A549 treated with CpdA at 1 μM for 4 hours (cell line): ENCODE measurements around the gene RGN. TPM values are rescaled to one million over a fixed set of nuclear protein-coding genes. Genes with fewer than 3 reads are reported as not detected.

Experiments used
- total RNA-seq: library from RNA; stranded (reverse); fragments of 200-300 nt; extraction: Qiagen RNA extraction; gene quantifications from 5 replicates; pipeline ENCODE4 v1.2.3, GENCODE V29; 2022; ENCODE audit warnings: low read depth

RGN gene
- total RNA-seq, result 0.07 to 0.08 TPM in 2 of 5 replicates, not detected in the others

GRCh38 chrX:47078129-47079043, at the start of gene RGN:
RGN (plus strand) TSS chrX:47078443; CDS start chrX:47081145, 2,702 bp downstream.

Other genes starting within 250 kb of the RGN start
- 10.1 to 16.2 TPM (median 10.6 TPM) in 5 replicates for gene RP2, start 241.4 kb upstream of the RGN start, total RNA-seq
- 11.8 to 15.2 TPM (median 12.8 TPM) in 5 replicates for gene JADE3, start 166.0 kb upstream of the RGN start, total RNA-seq
- 130 to 177 TPM (median 174 TPM) in 5 replicates for gene NDUFB11, start 66.3 kb downstream of the RGN start, total RNA-seq
- gene RBM10, start 66.8 kb downstream of the RGN start, total RNA-seq, result 31.4 to 44.7 TPM (median 41.9 TPM) in 5 replicates
- gene UBA1, start 115.4 kb downstream of the RGN start, total RNA-seq, result 170 to 203 TPM (median 189 TPM) in 5 replicates
- 87.0 to 109 TPM (median 103 TPM) in 5 replicates for gene CDK16, start 140.2 kb downstream of the RGN start, total RNA-seq
- gene USP11, start 154.6 kb downstream of the RGN start, total RNA-seq, result 46.0 to 55.4 TPM (median 51.2 TPM) in 5 replicates